ENCODE results near the gene SCRN3. TPM values are rescaled to one million over a fixed set of nuclear protein-coding genes. Genes with fewer than 3 reads are reported as not detected.

The SCRN3 gene
- total RNA-seq, 4 donors from 2014 or later, result 14.5 to 27.7 (median 20.4) TPM

DNA sequence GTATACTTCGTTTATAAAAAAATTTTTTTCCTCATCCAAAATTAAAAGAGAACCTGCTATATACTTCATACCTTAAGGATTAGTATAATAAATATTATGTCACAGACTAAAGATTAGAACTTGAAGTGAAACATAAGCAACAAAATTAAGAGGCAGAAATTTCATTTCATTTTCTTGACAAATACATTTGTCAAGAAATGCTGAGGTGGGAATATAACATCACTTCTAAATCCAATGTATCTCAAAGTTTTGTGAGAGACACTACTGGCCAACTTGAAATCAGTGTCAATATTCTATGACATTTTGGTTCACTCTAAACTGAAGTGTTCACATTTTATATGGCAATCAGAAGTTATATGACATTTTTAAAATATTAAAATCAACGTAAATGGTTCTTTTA is 43.8 kb downstream of the SCRN3 start:
- H3K36me3 ChIP-seq, result peaks cover 0 to 63% (median 19%) of the 10 kb centered on the region in 4 donors
- peaks cover 4 to 31% (median 18%) of the 10 kb centered on the region in 4 donors for H3K4me1 ChIP-seq
- intact Hi-C loops (cut with DNase I), result no loop called here
- H3K27ac ChIP-seq (replicated peaks in 1 of 4), result no peak overlapping the region
- DNase-seq (ENCODE audit: extremely low spot score), result no peak
- TF ChIP-seq, protein P1, sequence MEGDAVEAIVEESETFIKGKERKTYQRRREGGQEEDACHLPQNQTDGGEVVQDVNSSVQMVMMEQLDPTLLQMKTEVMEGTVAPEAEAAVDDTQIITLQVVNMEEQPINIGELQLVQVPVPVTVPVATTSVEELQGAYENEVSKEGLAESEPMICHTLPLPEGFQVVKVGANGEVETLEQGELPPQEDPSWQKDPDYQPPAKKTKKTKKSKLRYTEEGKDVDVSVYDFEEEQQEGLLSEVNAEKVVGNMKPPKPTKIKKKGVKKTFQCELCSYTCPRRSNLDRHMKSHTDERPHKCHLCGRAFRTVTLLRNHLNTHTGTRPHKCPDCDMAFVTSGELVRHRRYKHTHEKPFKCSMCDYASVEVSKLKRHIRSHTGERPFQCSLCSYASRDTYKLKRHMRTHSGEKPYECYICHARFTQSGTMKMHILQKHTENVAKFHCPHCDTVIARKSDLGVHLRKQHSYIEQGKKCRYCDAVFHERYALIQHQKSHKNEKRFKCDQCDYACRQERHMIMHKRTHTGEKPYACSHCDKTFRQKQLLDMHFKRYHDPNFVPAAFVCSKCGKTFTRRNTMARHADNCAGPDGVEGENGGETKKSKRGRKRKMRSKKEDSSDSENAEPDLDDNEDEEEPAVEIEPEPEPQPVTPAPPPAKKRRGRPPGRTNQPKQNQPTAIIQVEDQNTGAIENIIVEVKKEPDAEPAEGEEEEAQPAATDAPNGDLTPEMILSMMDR (IDR thresholded peaks at IDR 0.05), result no peak
- no peak for TF ChIP-seq POLR2AphosphoS5 (IDR thresholded peaks at IDR 0.05)
- TF ChIP-seq POLR2A (IDR thresholded peaks at IDR 0.05; ENCODE audit: low read depth), result no peak
- TF ChIP-seq EP300 (IDR thresholded peaks at IDR 0.05), result no peak
- WGBS, result 78% methylated on average over 2 of the region's 2 CpGs
- no peaks in the 10 kb centered on the region for H3K9me3 ChIP-seq
- H3K4me3 ChIP-seq, result no peak overlapping the region
- H3K27me3 ChIP-seq, result no peaks in the 10 kb centered on the region

DNA sequence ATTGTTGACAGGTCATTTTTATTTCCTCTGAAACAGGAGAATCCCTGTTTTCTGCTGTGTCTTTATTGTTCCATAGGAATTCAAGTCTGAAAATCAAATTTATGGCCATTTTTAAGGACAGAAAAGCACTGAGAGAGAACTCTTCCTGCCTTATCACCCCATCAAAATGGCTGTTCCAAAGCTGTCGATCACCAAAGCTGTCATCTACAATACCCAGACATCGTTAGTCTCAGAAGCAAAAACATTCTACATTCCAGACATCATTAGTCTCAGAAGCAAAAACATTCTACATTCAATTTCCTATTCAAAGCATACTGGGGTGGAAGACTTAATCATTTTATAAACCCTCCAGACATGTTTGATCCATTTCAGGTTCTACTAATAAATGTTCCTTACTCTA is 44.4 kb downstream of the SCRN3 start:
- Histone ChIP-seq H3K27me3 (no peaks in the 10 kb centered on the region), H3K4me1 (peaks cover 4 to 37% (median 21%) of the 10 kb centered on the region in 4 donors), H3K9me3 (no peaks in the 10 kb centered on the region), H3K4me3 (no peak overlapping the region), H3K36me3 (peaks cover 0 to 69% (median 25%) of the 10 kb centered on the region in 4 donors), H3K27ac (replicated peaks in 1 of 4) (no peak overlapping the region)
- no peak for DNase-seq (ENCODE audit: extremely low spot score)
- 80% methylated on average over 2 of the region's 2 CpGs for WGBS
- TF ChIP-seq POLR2A (IDR thresholded peaks at IDR 0.05; ENCODE audit: low read depth) (no peak), POLR2AphosphoS5 (IDR thresholded peaks at IDR 0.05) (no peak), EP300 (IDR thresholded peaks at IDR 0.05) (no peak)
- TF ChIP-seq, protein P1 (IDR thresholded peaks at IDR 0.05), result no peak
- intact Hi-C loops (cut with DNase I), result no loop called here

DNA sequence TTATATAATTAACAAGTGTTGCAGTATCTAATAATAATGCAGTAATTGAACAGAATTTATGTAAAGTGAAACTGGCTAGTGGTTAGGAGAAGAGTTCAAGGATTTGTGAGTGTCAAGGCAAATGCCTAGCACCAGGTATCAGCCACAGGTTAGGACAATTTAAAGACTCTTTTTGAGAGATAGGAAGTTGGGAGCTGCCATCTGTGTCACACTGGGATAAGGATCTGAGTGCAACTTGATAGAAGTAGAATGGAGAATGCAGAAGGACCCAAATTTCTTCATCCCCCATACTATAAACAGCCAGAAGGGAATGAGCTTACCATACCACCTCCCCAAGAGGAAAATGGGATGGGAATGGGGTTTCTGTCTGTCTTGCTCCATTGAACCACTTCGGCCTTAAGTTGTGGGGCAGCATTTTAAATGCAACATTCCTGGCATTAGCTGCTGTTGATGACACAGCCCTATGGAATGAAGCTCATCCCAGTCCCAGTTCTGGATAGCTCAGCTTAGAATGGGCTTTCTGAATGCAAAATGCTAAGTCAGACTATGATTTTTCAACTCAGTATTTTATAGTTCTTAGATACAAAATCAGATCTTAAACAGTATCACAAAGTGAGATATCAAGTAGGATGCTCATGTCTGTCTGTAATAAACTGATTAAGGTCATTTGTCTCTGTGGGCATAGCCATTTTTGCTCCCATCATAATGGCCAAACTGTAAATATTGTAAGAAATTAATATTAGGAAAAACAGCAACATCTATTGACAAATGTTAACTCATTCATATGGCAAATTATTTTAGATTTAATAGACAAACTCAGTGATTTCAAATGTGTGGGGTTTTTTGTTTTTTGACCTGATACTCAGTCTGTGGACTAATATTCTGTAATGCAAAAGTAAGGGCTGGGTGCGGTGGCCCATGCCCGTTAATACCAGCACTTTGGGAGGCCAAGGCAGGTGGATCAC is 47.3 kb downstream of the SCRN3 start:
- DNase-seq (ENCODE audit: extremely low spot score), result no peak
- 71% methylated on average over 3 of the region's 3 CpGs for whole genome bisulfite sequencing
- no peak overlapping the region for H3K4me3 ChIP-seq
- H3K27me3 ChIP-seq, result no peaks in the 10 kb centered on the region
- no peaks in the 10 kb centered on the region for H3K9me3 ChIP-seq
- intact Hi-C loops (cut with DNase I), result no loop called here
- TF ChIP-seq EP300 (IDR thresholded peaks at IDR 0.05) (no peak), POLR2A (IDR thresholded peaks at IDR 0.05; ENCODE audit: low read depth) (no peak), POLR2AphosphoS5 (IDR thresholded peaks at IDR 0.05) (no peak)
- TF ChIP-seq, protein P1 (IDR thresholded peaks at IDR 0.05), result no peak
- no peak overlapping the region for H3K27ac ChIP-seq (replicated peaks in 1 of 4)
- H3K4me1 ChIP-seq, result peaks cover 4 to 28% (median 17%) of the 10 kb centered on the region in 4 donors
- peaks cover 0 to 67% (median 25%) of the 10 kb centered on the region in 4 donors for H3K36me3 ChIP-seq

DNA sequence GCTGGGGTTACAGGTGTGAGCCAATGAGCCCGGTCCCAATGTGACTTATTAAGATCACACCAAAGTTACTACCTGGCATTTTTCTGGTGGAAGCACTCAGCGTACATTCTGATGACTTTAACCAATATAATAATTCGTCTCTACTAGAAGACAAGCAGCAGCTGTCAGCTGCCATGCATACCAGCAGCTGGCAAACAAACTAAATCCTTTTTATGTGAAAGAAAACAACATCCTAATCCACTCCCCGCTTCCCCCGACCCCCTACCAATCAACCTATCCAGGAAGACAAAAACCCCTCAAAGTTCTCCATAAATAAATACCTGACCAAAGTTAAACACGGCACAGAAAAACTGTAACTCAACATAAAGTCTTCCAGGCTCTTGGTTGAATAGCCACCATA is 49.2 kb downstream of the SCRN3 start:
- intact Hi-C loops (cut with DNase I), result no loop called here
- WGBS, result 77% methylated on average over 6 of the region's 6 CpGs
- TF ChIP-seq POLR2AphosphoS5 (IDR thresholded peaks at IDR 0.05) (no peak), POLR2A (IDR thresholded peaks at IDR 0.05; ENCODE audit: low read depth) (no peak), EP300 (IDR thresholded peaks at IDR 0.05) (no peak)
- TF ChIP-seq, protein P1 (IDR thresholded peaks at IDR 0.05), result no peak
- peaks cover 0 to 63% (median 33%) of the 10 kb centered on the region in 4 donors for H3K36me3 ChIP-seq
- no peaks in the 10 kb centered on the region for H3K9me3 ChIP-seq
- no peak overlapping the region for H3K4me3 ChIP-seq
- H3K27me3 ChIP-seq, result no peaks in the 10 kb centered on the region
- DNase-seq (ENCODE audit: extremely low spot score), result no peak
- no peak overlapping the region for H3K27ac ChIP-seq (replicated peaks in 1 of 4)
- peaks cover 4 to 24% (median 17%) of the 10 kb centered on the region in 4 donors for H3K4me1 ChIP-seq

Data from esophagus muscularis mucosa (tissue), 4 donors.